Liver (tissue), 3 donors: ENCODE data around the gene THSD4.

ENCODE experiments used
- ATF3 ChIP-seq: IDR thresholded peaks from 2 replicates; pipeline ENCODE4 v1.6.1; 2016; ENCODE audit warnings: antibody characterized with exemption
- CTCF ChIP-seq: fragments of 150-350 bp; IDR thresholded peaks from 2 replicates; pipeline ENCODE4 v1.5.1; 2017; ENCODE audit warnings: improper control_type of control experiment, low read depth, low read length; ENCODE audit not compliant: missing input control
- GABPA ChIP-seq, 2 donors: IDR thresholded peaks in 1 of 2; conservative IDR thresholded peaks in 1 of 2; 2 replicates each; pipeline ENCODE4 v1.6.1; 2016; ENCODE audit warnings: antibody characterized with exemption in 2 of 2, mild to moderate bottlenecking in 1 of 2, moderate library complexity in 1 of 2
- MAX ChIP-seq: IDR thresholded peaks from 2 replicates; pipeline ENCODE4 v1.6.1; 2016; ENCODE audit warnings: antibody characterized with exemption
- RAD21 ChIP-seq, 2 donors: IDR thresholded peaks; 2 replicates each; pipeline ENCODE4 v1.6.1; 2016; ENCODE audit warnings: antibody characterized with exemption in 2 of 2, mild to moderate bottlenecking in 2 of 2
- REST ChIP-seq: IDR thresholded peaks from 2 replicates; pipeline ENCODE4 v1.6.1; 2016; ENCODE audit warnings: antibody characterized with exemption, mild to moderate bottlenecking
- YY1 ChIP-seq: IDR thresholded peaks from 2 replicates; pipeline ENCODE4 v1.6.1; 2016; ENCODE audit warnings: antibody characterized with exemption, mild to moderate bottlenecking
- donor health status: healthy.
- donor health status: healthy.

- TF ChIP-seq CTCF (no peak), ATF3 (no peak), RAD21 (IDR thresholded peaks at IDR 0.05) (no peak), GABPA (IDR thresholded peaks at IDR 0.05 in 1 of 2, conservative IDR thresholded peaks at IDR 0.05 in 1 of 2) (no peak), YY1 (no peak), REST (no peak), MAX (no peak)
Observed at GRCh38 chr15:71275098-71275497, 159.8 kb downstream of the THSD4 start.
